Measurements from ENCODE around the gene MBD5. TPM values are rescaled to one million over a fixed set of nuclear protein-coding genes. Genes with fewer than 3 reads are reported as not detected.

The MBD5 gene
- total RNA-seq, 1 experiment from 2014 or later, result 33.7 TPM

- TF ChIP-seq ZNF532 (CRISPR knock-in tag; IDR thresholded peaks at IDR 0.05; ENCODE audit: borderline replicate concordance) (no peak), NR2C2 (CRISPR knock-in tag; IDR thresholded peaks at IDR 0.05) (no peak), ZNF396 (CRISPR knock-in tag; IDR thresholded peaks at IDR 0.05; ENCODE audit: borderline replicate concordance) (no peak), ZBTB43 (CRISPR knock-in tag; IDR thresholded peaks at IDR 0.05) (no peak), MXD4 (CRISPR knock-in tag; IDR thresholded peaks at IDR 0.05; ENCODE audit: borderline replicate concordance) (no peak), E2F5 (CRISPR knock-in tag; IDR thresholded peaks at IDR 0.05) (no peak), ATF2 (CRISPR knock-in tag; IDR thresholded peaks at IDR 0.05; ENCODE audit: borderline replicate concordance, low read depth) (no peak)
These were observed 429.6 kb downstream of the MBD5 start (continued) for GRCh38 chr2:148450531-148450930.

GRCh38 chr2:148451046-148451445 lies 430.2 kb downstream of the MBD5 start:
- POLR2A ChIA-PET, result no interaction called here
- ATAC-seq (no peak), DNase-seq (ENCODE audit: low spot score) (no peak)
- no peak for TF ChIP-seq TCF7 (CRISPR knock-in tag; IDR thresholded peaks at IDR 0.05; ENCODE audit: low read depth)
- no peaks in the 10 kb centered on the region for H3K27me3 Mint-ChIP-seq (ENCODE audit: low read depth)
- H3K36me3 Mint-ChIP-seq, result no peaks in the 10 kb centered on the region
- peaks cover 6% of the 10 kb centered on the region for H3K4me1 Mint-ChIP-seq
- no peak overlapping the region for H3K27ac Mint-ChIP-seq
- CTCF ChIA-PET, result no interaction called here
- H3K9me3 Mint-ChIP-seq, result no peaks in the 10 kb centered on the region
- H3K4me3 Mint-ChIP-seq, result no peak overlapping the region

GRCh38 chr2:148455791-148456190 lies 434.9 kb downstream of the MBD5 start:
- ATAC-seq (no peak), DNase-seq (ENCODE audit: low spot score) (no peak)
- H3K27me3 Mint-ChIP-seq (ENCODE audit: low read depth), result no peaks in the 10 kb centered on the region
- no peaks in the 10 kb centered on the region for H3K36me3 Mint-ChIP-seq
- TF ChIP-seq SP1 (CRISPR knock-in tag; conservative IDR thresholded peaks at IDR 0.05), result no peak
- no peak overlapping the region for H3K4me3 Mint-ChIP-seq
- ChIA-PET POLR2A (no interaction called here), CTCF (no interaction called here)
- H3K4me1 Mint-ChIP-seq, result peaks cover 6% of the 10 kb centered on the region
- H3K9me3 Mint-ChIP-seq, result no peaks in the 10 kb centered on the region
- no peak overlapping the region for H3K27ac Mint-ChIP-seq

- Mint-ChIP-seq H3K9me3 (no peaks in the 10 kb centered on the region), H3K27me3 (ENCODE audit: low read depth) (no peaks in the 10 kb centered on the region), H3K27ac (no peak overlapping the region), H3K4me3 (no peak overlapping the region), H3K36me3 (no peaks in the 10 kb centered on the region), H3K4me1 (peaks cover 3% of the 10 kb centered on the region)
- ChIA-PET POLR2A (no interaction called here), CTCF (no interaction called here)
- ATAC-seq (no peak), DNase-seq (ENCODE audit: low spot score) (no peak)
- TF ChIP-seq FOXP1 (CRISPR knock-in tag; IDR thresholded peaks at IDR 0.05; ENCODE audit: borderline replicate concordance) (no peak), ELF4 (CRISPR knock-in tag; IDR thresholded peaks at IDR 0.05; ENCODE audit: low read depth) (no peak), ZBTB21 (CRISPR knock-in tag; IDR thresholded peaks at IDR 0.05; ENCODE audit: borderline replicate concordance) (no peak), ARID4B (CRISPR knock-in tag; IDR thresholded peaks at IDR 0.05; ENCODE audit: borderline replicate concordance) (no peak), E2F5 (CRISPR knock-in tag; IDR thresholded peaks at IDR 0.05) (no peak)
These were observed 437.3 kb downstream of the MBD5 start for GRCh38 chr2:148458171-148458570.
